T follicular helper cell (primary cell): Measurements from ENCODE around the gene RFTN1.

Source experiments
- DNase-seq: peaks from one replicate; pipeline ENCODE4 v3.0.0-alpha.2; 2020; ENCODE audit warnings: low read depth

Gene RFTN1

GRCh38 chr3:16528581-16528993, 15.1 kb upstream of the RFTN1 start:
- no peak for DNase-seq

GRCh38 chr3:16528106-16528505, 14.6 kb upstream of the RFTN1 start:
- DNase-seq, result no peak

GRCh38 chr3:16524196-16524595, 10.7 kb upstream of the RFTN1 start:
- DNase-seq, result no peak

- no peak for DNase-seq
These were observed 10.3 kb upstream of the RFTN1 start for GRCh38 chr3:16523778-16524177.

GRCh38 chr3:16522834-16523233, 9.3 kb upstream of the RFTN1 start:
- no peak for DNase-seq

- DNase-seq, result no peak
These were observed 7.7 kb upstream of the RFTN1 start for GRCh38 chr3:16520970-16521881.

GRCh38 chr3:16520241-16520969, 6.9 kb upstream of the RFTN1 start:
- no peak for DNase-seq

- no peak for DNase-seq
These were observed 3.4 kb upstream of the RFTN1 start for GRCh38 chr3:16516695-16517481.

GRCh38 chr3:16515885-16516420, 2.5 kb upstream of the RFTN1 start:
- DNase-seq, result no peak

- no peak for DNase-seq
These were observed 1.4 kb upstream of the RFTN1 start for GRCh38 chr3:16514755-16515353.

GRCh38 chr3:16514021-16514700, 662 bp upstream of the RFTN1 start:
- no peak for DNase-seq

GRCh38 chr3:16512435-16513140, 911 bp downstream of the RFTN1 start:
- DNase-seq, result peak; percentile 22

- DNase-seq, result peak; percentile 70
These were observed 1.6 kb downstream of the RFTN1 start for GRCh38 chr3:16511681-16512434.

- no peak for DNase-seq
These were observed 2.7 kb downstream of the RFTN1 start for GRCh38 chr3:16510620-16511319.

- no peak for DNase-seq
These were observed 3.5 kb downstream of the RFTN1 start for GRCh38 chr3:16509721-16510619.

- DNase-seq, result no peak
These were observed 4.9 kb downstream of the RFTN1 start for GRCh38 chr3:16508591-16508995.

GRCh38 chr3:16508243-16508578, 5.3 kb downstream of the RFTN1 start:
- DNase-seq, result no peak
